GM10266 (cell line): ENCODE measurements around the gene MTX3.

ENCODE experiments used
- DNase-seq: peaks from one replicate; pipeline ENCODE4 v3.0.0; 2012; ENCODE audit errors: extremely low spot score
- TF ChIP-seq, protein P1 (sequence below): IDR thresholded peaks from 2 replicates; pipeline ENCODE4 v1.5.1; 2012; ENCODE audit warnings: mild to moderate bottlenecking, low read depth; ENCODE audit not compliant: control insufficient read depth, insufficient read depth; ENCODE audit errors: missing control alignments

MTX3 gene

DNA sequence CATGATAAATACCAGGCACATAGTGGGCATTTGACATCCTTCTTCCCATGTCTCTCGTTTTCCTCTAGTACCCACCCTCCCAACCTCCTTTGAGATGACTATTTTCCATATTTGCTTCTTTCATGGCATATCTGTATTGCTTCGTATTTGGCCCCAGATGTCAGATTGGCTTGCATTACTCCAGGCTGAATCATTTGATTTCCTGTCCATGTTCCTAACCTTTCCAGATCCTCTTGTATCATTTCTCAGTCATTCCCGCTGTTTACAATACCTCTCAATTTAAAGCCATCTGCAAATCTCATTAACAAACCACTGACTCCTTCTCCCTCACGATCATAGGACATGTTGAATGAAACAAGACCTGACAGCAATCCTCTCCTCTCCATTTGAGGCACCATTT lies 19.9 kb downstream of the MTX3 start:
- TF ChIP-seq, protein P1, sequence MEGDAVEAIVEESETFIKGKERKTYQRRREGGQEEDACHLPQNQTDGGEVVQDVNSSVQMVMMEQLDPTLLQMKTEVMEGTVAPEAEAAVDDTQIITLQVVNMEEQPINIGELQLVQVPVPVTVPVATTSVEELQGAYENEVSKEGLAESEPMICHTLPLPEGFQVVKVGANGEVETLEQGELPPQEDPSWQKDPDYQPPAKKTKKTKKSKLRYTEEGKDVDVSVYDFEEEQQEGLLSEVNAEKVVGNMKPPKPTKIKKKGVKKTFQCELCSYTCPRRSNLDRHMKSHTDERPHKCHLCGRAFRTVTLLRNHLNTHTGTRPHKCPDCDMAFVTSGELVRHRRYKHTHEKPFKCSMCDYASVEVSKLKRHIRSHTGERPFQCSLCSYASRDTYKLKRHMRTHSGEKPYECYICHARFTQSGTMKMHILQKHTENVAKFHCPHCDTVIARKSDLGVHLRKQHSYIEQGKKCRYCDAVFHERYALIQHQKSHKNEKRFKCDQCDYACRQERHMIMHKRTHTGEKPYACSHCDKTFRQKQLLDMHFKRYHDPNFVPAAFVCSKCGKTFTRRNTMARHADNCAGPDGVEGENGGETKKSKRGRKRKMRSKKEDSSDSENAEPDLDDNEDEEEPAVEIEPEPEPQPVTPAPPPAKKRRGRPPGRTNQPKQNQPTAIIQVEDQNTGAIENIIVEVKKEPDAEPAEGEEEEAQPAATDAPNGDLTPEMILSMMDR, result no peak
- DNase-seq, result no peak

- TF ChIP-seq, protein P1, result no peak
- no peak for DNase-seq
Observed at GRCh38 chr5:79966448-79966847, 24.6 kb downstream of the MTX3 start.

DNA sequence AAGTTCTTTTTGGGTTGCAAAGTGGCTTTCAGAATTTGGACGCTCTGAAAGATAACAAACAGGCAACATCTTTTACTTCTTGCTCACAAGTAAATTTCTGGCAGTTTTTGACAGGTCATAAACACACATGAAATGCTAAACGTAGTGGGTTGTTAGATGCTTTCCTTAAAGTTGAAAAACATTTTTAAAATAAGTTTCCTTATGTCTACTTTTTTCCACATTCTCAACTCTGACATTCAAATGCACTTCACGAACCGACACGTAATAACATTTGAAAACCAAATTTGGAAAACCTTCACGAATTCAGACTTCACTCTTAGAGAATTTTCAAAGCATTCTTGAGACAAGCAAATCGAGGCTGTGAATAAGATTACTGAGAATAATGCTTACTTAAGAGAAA lies 26.9 kb downstream of the MTX3 start:
- DNase-seq, result no peak
- TF ChIP-seq, protein P1, result no peak

GRCh38 chr5:79963261-79964061 lies 27.6 kb downstream of the MTX3 start:
- TF ChIP-seq, protein P1, result no peak
- no peak for DNase-seq

DNA sequence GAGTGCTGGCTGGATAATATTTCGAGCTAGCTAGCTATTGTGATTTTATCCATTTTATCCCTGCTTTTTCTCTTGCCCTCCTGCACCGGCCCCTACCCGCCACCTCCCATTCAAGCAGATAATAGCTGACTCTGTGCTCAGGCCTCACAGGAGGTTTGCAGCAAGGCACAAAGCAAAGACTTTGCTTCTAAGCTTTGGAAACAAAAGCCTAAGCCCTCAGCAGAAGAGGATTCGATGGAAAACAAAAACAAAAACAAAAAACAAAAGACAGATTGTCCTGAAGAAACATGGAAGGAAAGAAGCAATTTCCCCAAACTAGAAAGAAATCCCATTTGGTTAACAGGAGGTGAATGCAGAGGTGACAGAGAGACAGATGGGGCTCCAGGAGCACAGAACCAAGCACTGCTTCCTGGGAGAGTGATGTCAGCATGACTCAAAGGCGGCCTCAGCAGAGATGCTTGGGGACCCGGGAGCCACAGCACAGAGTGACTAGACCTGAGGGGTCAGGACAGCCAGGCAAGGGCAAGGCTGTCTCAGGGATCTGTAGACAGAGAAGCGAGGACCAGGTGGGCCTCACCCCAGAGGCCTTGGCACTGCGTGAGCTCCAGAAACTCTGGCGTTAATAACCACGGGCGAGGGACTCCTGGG lies 28.4 kb downstream of the MTX3 start:
- no peak for DNase-seq
- TF ChIP-seq, protein P1, result no peak

GRCh38 chr5:79961716-79962574 lies 29.1 kb downstream of the MTX3 start:
- TF ChIP-seq, protein P1, result no peak
- DNase-seq, result no peak

DNA sequence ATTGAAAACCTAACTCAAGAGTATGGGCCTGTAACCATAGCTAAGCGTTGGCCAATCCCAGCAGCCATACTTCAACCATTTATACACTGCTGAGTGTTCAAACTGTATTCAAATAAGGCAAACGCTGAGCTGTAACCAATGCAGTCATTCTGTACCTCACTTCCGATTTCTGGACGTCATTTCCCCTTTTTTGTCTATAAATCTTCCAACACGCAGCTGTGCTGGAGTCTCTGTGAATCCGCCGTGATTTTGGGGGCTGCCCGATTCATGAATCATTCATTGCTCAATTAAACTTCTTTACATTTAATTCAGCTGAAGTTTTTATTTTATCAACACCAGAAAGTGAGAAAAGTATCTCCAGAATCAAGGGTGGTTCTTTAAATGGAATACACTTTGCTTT lies 31.7 kb downstream of the MTX3 start:
- TF ChIP-seq, protein P1, result no peak
- DNase-seq, result no peak
